K562 (cell line): ENCODE results near the gene SEZ6. TPM values are rescaled to one million over a fixed set of nuclear protein-coding genes. Genes with fewer than 3 reads are reported as not detected.

Experiments
- BACH1 ChIP-seq: fragments of 200-800 bp; sonication (Bioruptor generic); IDR thresholded peaks from 2 replicates; pipeline ENCODE4 v1.6.1; 2016; ENCODE audit warnings: missing genetic modification characterization, missing compliant biosample characterization
- CEBPG ChIP-seq, 3 experiments: fragments of 200-800 bp in 1 of 3; sonication (Bioruptor generic) in 1 of 3; sonication (generic) in 1 of 3; formaldehyde crosslinking in 1 of 3; IDR thresholded peaks in 2 of 3; conservative IDR thresholded peaks in 1 of 3; 2 replicates each; pipeline versions ENCODE4 v1.6.1 to v1.8.0; 2016 to 2022; ENCODE audit warnings: missing compliant biosample characterization in 2 of 3, missing genetic modification characterization in 2 of 3, mild to moderate bottlenecking in 1 of 3, missing genetic modification reagents in 1 of 3
- DACH1 ChIP-seq: fragments of 450-650 bp; IDR thresholded peaks from 2 replicates; pipeline ENCODE4 v1.6.1; 2018; ENCODE audit not compliant: partially characterized antibody
- GTF2F1 ChIP-seq: IDR thresholded peaks from 2 replicates; pipeline ENCODE4 v1.6.1; 2011; ENCODE audit warnings: low read depth, low read length, improper control_type of control experiment
- JUND ChIP-seq, 2 experiments: IDR thresholded peaks; 2 replicates in 1 of 2; 3 replicates in 1 of 2; pipeline ENCODE4 v1.6.1; 2011; ENCODE audit warnings: borderline replicate concordance in 2 of 2, low read depth in 2 of 2, low read length in 2 of 2, improper control_type of control experiment in 1 of 2, missing biosample characterization in 1 of 2, missing genetic modification characterization in 1 of 2, missing genetic modification reagents in 1 of 2
- KDM5B ChIP-seq: fragments of 200-600 bp; sonication (generic); IDR thresholded peaks from 2 replicates; pipeline ENCODE4 v1.6.1; 2012; ENCODE audit warnings: low read depth, mild to moderate bottlenecking, moderate library complexity, low read length, control low read depth, inconsistent platforms; ENCODE audit not compliant: insufficient replicate concordance
- MTA3 ChIP-seq: fragments of 450-650 bp; formaldehyde crosslinking; IDR thresholded peaks from 2 replicates; pipeline ENCODE4 v1.6.1; 2017; ENCODE audit warnings: mild to moderate bottlenecking, borderline replicate concordance
- MTF1 ChIP-seq: fragments of 250-450 bp; sonication (Bioruptor Pico); IDR thresholded peaks from 2 replicates; pipeline ENCODE4 v1.9.0; 2021; ENCODE audit warnings: moderate library complexity, mild to moderate bottlenecking, inconsistent platforms, borderline replicate concordance
- NFRKB ChIP-seq: fragments of 450-650 bp; IDR thresholded peaks from 2 replicates; pipeline ENCODE4 v1.6.1; 2016; ENCODE audit warnings: low read depth
- NR1H2 ChIP-seq: sonication (generic); formaldehyde crosslinking; IDR thresholded peaks from 2 replicates; pipeline ENCODE4 v1.4.0; 2020; ENCODE audit warnings: mild to moderate bottlenecking, missing genetic modification reagents
- POLR2B ChIP-seq: fragments of 450-650 bp; IDR thresholded peaks from 2 replicates; pipeline ENCODE4 v1.6.1; 2018; ENCODE audit warnings: low read depth; ENCODE audit not compliant: partially characterized antibody
- RBM17 ChIP-seq: fragments of 200-400 bp; formaldehyde crosslinking; IDR thresholded peaks from 2 replicates; pipeline ENCODE4 v1.6.1; 2017; ENCODE audit warnings: low read depth, mild to moderate bottlenecking, low read length, borderline replicate concordance
- SRSF1 ChIP-seq: fragments of 200-400 bp; formaldehyde crosslinking; IDR thresholded peaks from 2 replicates; pipeline ENCODE4 v1.6.1; 2017; ENCODE audit warnings: mild to moderate bottlenecking, low read depth, low read length, moderate library complexity
- SUPT5H ChIP-seq: fragments of 450-650 bp; IDR thresholded peaks from 2 replicates; pipeline ENCODE4 v1.6.1; 2016
- TAF7 ChIP-seq: fragments of 450-650 bp; IDR thresholded peaks from 2 replicates; pipeline ENCODE4 v1.6.1; 2016; ENCODE audit warnings: missing genetic modification characterization, missing compliant biosample characterization
- XRCC4 ChIP-seq: IDR thresholded peaks from one replicate; pipeline ENCODE4 v1.6.1; 2011; ENCODE audit not compliant: insufficient read depth, insufficient read length; ENCODE audit errors: extremely low read depth
- ZBTB1 ChIP-seq: sonication (generic); formaldehyde crosslinking; IDR thresholded peaks from 2 replicates; pipeline ENCODE4 v1.8.1; 2023; ENCODE audit warnings: missing genetic modification reagents, low read depth, mild to moderate bottlenecking, borderline replicate concordance
- ZNF444 ChIP-seq: fragments of 250-450 bp; sonication (Bioruptor Pico); IDR thresholded peaks from 2 replicates; pipeline ENCODE4 v1.4.0; 2020; ENCODE audit warnings: mild to moderate bottlenecking, moderate library complexity
- ZNF668 ChIP-seq: fragments of 250-450 bp; sonication (Bioruptor Pico); IDR thresholded peaks from 2 replicates; pipeline ENCODE4 v1.8.0; 2022; ENCODE audit warnings: mild to moderate bottlenecking, inconsistent platforms
- polyA plus RNA-seq, 8 experiments: library from polyadenylated mRNA; depleted of rRNA in 4 of 8; stranded (reverse) in 5 of 8; unstranded in 3 of 8; fragments of >200 nt; fragmentation: Nextera tagmentation in 2 of 8; fragmentation: Illumina TruSeq in 1 of 8; extraction: Ambion mirVana in 2 of 8; extraction: Trizol in 1 of 8; gene quantifications; 2 replicates each; pipeline versions ENCODE4 v1.2.1 to v1.2.3, GENCODE V29; 2011 to 2014; ENCODE audit warnings: inconsistent platforms in 1 of 8, missing spikeins in 1 of 8
- total RNA-seq, 7 experiments: library from RNA; depleted of rRNA in 6 of 7; stranded (reverse); fragments of >200 nt in 6 of 7; fragmentation: Illumina TruSeq in 2 of 7; extraction: Trizol in 2 of 7; gene quantifications; 2 replicates each; pipeline versions ENCODE4 v1.2.1 to v1.2.3, GENCODE V29; 2011 to 2021; ENCODE audit warnings: low replicate concordance in 1 of 7
- TF ChIP-seq, protein P1 (sequence below): fragments of 250-450 bp; sonication (Bioruptor Pico); IDR thresholded peaks from 2 replicates; pipeline ENCODE4 v1.8.0; 2022; ENCODE audit warnings: inconsistent platforms, mild to moderate bottlenecking, moderate library complexity, borderline replicate concordance
- TF ChIP-seq, protein P2 (sequence below), 2 experiments: fragments of 200-800 bp in 1 of 2; sonication (Bioruptor generic) in 1 of 2; sonication (generic) in 1 of 2; formaldehyde crosslinking in 1 of 2; IDR thresholded peaks in 1 of 2; conservative IDR thresholded peaks in 1 of 2; 2 replicates each; pipeline versions ENCODE4 v1.5.0 to v1.6.1; 2016 to 2020; ENCODE audit warnings: missing compliant biosample characterization in 1 of 2, missing genetic modification characterization in 1 of 2, missing genetic modification reagents in 1 of 2
- TF ChIP-seq, protein P3 (sequence below): fragments of 250-450 bp; sonication (Bioruptor Pico); IDR thresholded peaks from 2 replicates; pipeline ENCODE4 v1.8.0; 2022; ENCODE audit warnings: inconsistent platforms

SEZ6 gene
- total and polyA plus RNA-seq, 9 of the 15 experiments (the other 6 are each of a cell fraction or from before 2014, with no cell fraction given): not detected

DNA sequence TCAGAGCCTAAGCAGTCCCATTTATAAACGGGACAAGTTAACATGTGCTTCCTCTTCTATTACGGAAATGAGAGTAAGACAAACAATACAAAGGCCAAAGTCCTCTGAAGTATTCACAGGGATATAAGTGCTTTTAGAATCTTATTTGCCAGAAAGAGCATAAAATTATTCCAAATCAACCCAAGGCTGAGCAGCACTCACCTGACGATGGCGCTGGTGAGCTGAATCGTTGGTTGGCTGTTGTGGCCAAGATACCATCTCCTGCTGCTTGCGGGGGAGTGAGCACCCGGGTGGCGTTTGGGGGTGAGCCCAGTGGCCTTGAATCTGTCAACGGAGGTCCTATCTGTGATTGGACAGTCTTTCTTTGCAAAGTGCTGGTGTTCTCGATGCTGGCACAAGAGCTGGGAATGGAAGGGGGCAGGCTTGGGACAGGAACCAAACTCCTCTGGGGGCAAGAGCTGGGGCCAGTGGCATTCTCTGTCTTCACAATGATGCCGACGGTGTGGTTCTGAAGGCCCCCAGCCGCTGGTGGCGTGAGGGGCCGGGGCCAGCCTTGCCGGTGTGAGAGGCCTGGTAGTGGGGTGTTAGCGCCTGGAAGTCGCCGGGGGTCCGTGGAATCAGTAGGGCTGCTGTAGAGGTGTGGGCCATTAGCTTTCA is 93.4 kb downstream of the SEZ6 start (continued):
- TF ChIP-seq JUND (IDR thresholded peaks at IDR 0.05; ENCODE audit: borderline replicate concordance, low read depth, low read length) (peak; percentile 70), JUND (tag; IDR thresholded peaks at IDR 0.05; ENCODE audit: borderline replicate concordance, low read depth, low read length) (peak; percentile 46; the same call in 1 of the 3 replicates), DACH1 (no peak), POLR2B (no peak), NR1H2 (CRISPR knock-in tag) (no peak), ZNF668 (CRISPR knock-in tag) (no peak), RBM17 (no peak), MTA3 (0 out of 2 replicates have a peak, but pooled peaks have one; percentile 79), ZBTB1 (no peak), ZNF444 (no peak), GTF2F1 (no peak), NFRKB (no peak), TAF7 (no peak), BACH1 (tag) (no peak), SRSF1 (no peak), SUPT5H (0 out of 2 replicates have a peak, but pooled peaks have one; percentile 37), KDM5B (no peak), CEBPG (CRISPR knock-in tag; IDR thresholded peaks at IDR 0.05) (no peak), CEBPG (tag; conservative IDR thresholded peaks at IDR 0.05 in 1 of 2, IDR thresholded peaks at IDR 0.05 in 1 of 2) (no peak), XRCC4 (no peak), MTF1 (no peak)
- TF ChIP-seq, protein P1, sequence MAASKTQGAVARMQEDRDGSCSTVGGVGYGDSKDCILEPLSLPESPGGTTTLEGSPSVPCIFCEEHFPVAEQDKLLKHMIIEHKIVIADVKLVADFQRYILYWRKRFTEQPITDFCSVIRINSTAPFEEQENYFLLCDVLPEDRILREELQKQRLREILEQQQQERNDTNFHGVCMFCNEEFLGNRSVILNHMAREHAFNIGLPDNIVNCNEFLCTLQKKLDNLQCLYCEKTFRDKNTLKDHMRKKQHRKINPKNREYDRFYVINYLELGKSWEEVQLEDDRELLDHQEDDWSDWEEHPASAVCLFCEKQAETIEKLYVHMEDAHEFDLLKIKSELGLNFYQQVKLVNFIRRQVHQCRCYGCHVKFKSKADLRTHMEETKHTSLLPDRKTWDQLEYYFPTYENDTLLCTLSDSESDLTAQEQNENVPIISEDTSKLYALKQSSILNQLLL (CRISPR knock-in tag): no peak
- TF ChIP-seq, protein P2, sequence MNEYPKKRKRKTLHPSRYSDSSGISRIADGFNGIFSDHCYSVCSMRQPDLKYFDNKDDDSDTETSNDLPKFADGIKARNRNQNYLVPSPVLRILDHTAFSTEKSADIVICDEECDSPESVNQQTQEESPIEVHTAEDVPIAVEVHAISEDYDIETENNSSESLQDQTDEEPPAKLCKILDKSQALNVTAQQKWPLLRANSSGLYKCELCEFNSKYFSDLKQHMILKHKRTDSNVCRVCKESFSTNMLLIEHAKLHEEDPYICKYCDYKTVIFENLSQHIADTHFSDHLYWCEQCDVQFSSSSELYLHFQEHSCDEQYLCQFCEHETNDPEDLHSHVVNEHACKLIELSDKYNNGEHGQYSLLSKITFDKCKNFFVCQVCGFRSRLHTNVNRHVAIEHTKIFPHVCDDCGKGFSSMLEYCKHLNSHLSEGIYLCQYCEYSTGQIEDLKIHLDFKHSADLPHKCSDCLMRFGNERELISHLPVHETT (CRISPR knock-in tag; conservative IDR thresholded peaks at IDR 0.05 in 1 of 2, IDR thresholded peaks at IDR 0.05 in 1 of 2): peak in 1 of 2 experiments; percentile 59; a peak in 1 of 4 replicates
- TF ChIP-seq, protein P3, sequence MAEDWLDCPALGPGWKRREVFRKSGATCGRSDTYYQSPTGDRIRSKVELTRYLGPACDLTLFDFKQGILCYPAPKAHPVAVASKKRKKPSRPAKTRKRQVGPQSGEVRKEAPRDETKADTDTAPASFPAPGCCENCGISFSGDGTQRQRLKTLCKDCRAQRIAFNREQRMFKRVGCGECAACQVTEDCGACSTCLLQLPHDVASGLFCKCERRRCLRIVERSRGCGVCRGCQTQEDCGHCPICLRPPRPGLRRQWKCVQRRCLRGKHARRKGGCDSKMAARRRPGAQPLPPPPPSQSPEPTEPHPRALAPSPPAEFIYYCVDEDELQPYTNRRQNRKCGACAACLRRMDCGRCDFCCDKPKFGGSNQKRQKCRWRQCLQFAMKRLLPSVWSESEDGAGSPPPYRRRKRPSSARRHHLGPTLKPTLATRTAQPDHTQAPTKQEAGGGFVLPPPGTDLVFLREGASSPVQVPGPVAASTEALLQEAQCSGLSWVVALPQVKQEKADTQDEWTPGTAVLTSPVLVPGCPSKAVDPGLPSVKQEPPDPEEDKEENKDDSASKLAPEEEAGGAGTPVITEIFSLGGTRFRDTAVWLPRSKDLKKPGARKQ (CRISPR knock-in tag): no peak
